OCI-LY1 (cell line): ENCODE results near the gene B3GNT9.

Experiments
- CTCF ChIP-seq: fragments of 200-600 bp; sonication (generic), shearing (Covaris generic); IDR thresholded peaks from 2 replicates; pipeline ENCODE4 v1.5.1; 2017; ENCODE audit warnings: mild to moderate bottlenecking, antibody characterized with exemption, low read length, moderate library complexity, mixed read lengths
- EZH2 ChIP-seq: fragments of 200-600 bp; sonication (generic), shearing (Covaris generic); IDR thresholded peaks from 2 replicates; pipeline ENCODE4 v1.8.0; 2017; ENCODE audit warnings: borderline replicate concordance, mixed run types, mild to moderate bottlenecking, antibody characterized with exemption, low read length, moderate library complexity, mixed read lengths

- TF ChIP-seq CTCF: no peak
- no peak for TF ChIP-seq EZH2
Measured at GRCh38 chr16:67184453-67184994, 33.7 kb upstream of the B3GNT9 start.
